ENCODE results near the gene AGAP1. TPM values are rescaled to one million over a fixed set of nuclear protein-coding genes. Genes with fewer than 3 reads are reported as not detected.

Gene AGAP1
- total RNA-seq, 2 experiments from 2014 or later: 2.2 TPM

DNA sequence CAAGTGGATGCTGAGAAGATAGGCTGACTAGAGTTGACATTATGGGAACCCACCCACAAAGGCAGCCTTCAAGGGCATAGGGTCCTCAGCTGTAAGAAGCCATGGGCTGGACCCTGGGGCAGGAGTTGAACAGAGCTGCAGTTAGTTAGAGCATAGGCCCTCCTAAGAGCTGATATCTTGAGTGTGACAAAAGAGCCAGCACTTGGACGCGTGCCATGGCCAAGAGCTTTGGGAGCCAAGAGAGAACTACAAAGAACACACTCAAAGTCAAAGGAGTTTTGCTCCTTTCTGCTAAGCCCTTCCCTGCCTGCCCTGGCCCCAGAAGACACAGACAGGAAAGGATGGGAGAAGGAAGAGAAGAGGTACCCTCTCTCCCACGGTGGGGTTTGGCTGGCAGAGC is 29.9 kb upstream of the AGAP1 start:
- no peak for ATAC-seq
- no peaks in the 10 kb centered on the region for H3K36me3 Mint-ChIP-seq (ENCODE audit: low read depth)
- no peaks in the 10 kb centered on the region for H3K4me1 Mint-ChIP-seq
- ChIA-PET POLR2A (no interaction called here), CTCF (interaction anchor here (0.7 to 1.2 kb wide), 2 partner anchors 16 to 51 kb away, joined by 3 to 4 read pairs; no protein-coding TSS in a partner anchor)
- H3K27me3 Mint-ChIP-seq: peaks cover 30% of the 10 kb centered on the region
- intact Hi-C loops (cut with DNase I, micrococcal nuclease): no loop called here
- H3K27ac Mint-ChIP-seq: no peak overlapping the region
- H3K9me3 Mint-ChIP-seq (ENCODE audit: low read depth): no peaks in the 10 kb centered on the region
- no peak overlapping the region for H3K4me3 Mint-ChIP-seq
- no peak for DNase-seq

DNA sequence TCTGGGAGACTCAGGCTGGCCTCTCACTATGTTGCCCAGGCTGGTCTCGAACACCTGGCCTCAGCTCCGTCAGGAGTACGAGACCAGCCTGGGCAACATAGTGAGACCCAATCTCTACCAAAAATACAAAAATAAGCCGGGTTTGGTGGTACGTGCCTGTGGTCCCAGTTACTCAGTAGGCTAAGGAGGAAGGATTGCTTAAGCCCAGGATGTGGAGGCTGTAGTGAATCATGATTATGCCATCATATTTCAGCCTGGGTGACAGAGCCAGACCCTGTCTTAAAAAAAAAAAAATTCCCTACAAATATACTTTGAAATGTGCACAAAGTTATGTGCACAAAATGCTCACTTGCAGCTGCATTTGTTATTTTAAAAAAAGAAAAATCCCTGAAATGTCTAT is 26.3 kb upstream of the AGAP1 start:
- Mint-ChIP-seq H3K27me3 (peaks cover 12% of the 10 kb centered on the region), H3K4me1 (no peaks in the 10 kb centered on the region), H3K4me3 (no peak overlapping the region), H3K27ac (no peak overlapping the region), H3K36me3 (ENCODE audit: low read depth) (no peaks in the 10 kb centered on the region), H3K9me3 (ENCODE audit: low read depth) (no peaks in the 10 kb centered on the region)
- no peak for DNase-seq
- ChIA-PET POLR2A (no interaction called here), CTCF (interaction anchor here (0.7 to 0.8 kb wide), 2 partner anchors 126 to 263 kb away, joined by 3 read pairs; no protein-coding TSS in a partner anchor)
- intact Hi-C loops (cut with DNase I, micrococcal nuclease): no loop called here
- no peak for ATAC-seq

DNA sequence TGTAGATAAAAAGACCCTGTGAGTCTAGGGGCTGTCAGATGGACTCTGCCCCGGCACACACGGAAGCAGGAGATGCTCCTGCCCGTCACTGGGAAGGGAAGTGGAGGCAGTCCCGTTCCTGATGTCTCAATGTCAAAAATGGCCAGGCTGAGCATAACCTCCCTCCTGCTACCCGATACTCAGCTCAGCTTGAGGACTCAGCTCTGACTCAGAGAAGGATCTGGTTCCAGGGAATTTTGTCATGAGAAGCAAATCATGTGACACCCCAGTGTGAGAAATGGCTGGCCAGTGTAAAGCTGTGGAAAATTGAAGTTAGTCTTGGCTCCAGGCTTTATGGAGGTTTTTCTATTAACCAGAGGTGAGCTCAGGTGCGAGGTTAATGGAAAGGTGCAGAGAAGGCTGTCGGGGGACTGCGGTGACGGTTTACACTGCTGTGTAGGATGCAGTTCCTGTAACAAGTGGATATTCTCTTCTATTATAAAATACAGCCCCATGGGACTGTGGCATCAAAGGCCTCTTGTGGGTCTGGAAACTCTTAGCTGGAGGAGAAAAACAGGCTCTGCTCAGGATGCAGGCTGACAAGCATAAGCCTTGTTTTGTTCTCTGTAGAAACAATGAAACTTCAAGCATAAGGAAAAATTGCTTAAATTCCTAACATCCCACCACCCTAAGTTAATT is 24.7 kb upstream of the AGAP1 start:
- H3K27ac Mint-ChIP-seq: no peak overlapping the region
- no peak overlapping the region for H3K4me3 Mint-ChIP-seq
- ChIA-PET POLR2A (no interaction called here), CTCF (no interaction called here)
- no peaks in the 10 kb centered on the region for H3K36me3 Mint-ChIP-seq (ENCODE audit: low read depth)
- H3K27me3 Mint-ChIP-seq: peaks cover 7% of the 10 kb centered on the region
- no peak for DNase-seq
- ATAC-seq: no peak
- no peaks in the 10 kb centered on the region for H3K9me3 Mint-ChIP-seq (ENCODE audit: low read depth)
- H3K4me1 Mint-ChIP-seq: no peaks in the 10 kb centered on the region
- intact Hi-C loops (cut with DNase I, micrococcal nuclease): no loop called here

DNA sequence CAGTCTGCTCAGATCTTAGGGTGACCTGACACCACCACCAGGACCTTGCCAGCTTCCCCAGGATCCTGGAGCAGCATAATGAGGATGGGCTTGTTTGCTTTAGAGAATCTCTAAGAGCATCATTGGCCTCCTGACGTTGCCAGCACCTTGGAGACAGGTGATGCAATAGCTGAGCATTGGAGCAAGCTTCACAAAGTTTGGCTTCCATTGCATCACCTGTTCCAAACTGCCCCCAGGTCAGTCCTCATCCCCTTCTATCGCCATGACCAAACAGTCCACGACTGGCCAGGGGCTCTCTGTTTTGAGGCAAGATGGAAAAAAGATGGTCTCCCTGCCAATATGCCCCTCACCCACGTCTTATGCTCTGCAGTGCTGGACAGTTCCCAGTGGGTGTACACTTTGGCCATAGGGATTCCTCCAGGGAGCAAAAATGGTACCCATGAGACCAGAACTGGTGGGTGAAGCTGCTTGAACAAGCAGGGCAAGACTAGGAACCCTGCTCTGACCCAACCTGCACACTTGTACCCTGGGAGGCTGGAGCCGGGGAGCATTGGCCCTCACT is 22.6 kb upstream of the AGAP1 start:
- no peak overlapping the region for H3K4me3 Mint-ChIP-seq
- H3K4me1 Mint-ChIP-seq: no peaks in the 10 kb centered on the region
- CTCF ChIA-PET: interaction anchor here (0.6 kb wide), 1 partner anchor 1440 kb away, joined by 3 read pairs; no protein-coding TSS in a partner anchor
- ATAC-seq (no peak), DNase-seq (no peak)
- intact Hi-C loops (cut with DNase I, micrococcal nuclease): no loop called here
- POLR2A ChIA-PET: no interaction called here
- H3K27me3 Mint-ChIP-seq: peaks cover 8% of the 10 kb centered on the region
- no peaks in the 10 kb centered on the region for H3K36me3 Mint-ChIP-seq (ENCODE audit: low read depth)
- H3K27ac Mint-ChIP-seq: no peak overlapping the region
- H3K9me3 Mint-ChIP-seq (ENCODE audit: low read depth): peaks cover 3% of the 10 kb centered on the region

DNA sequence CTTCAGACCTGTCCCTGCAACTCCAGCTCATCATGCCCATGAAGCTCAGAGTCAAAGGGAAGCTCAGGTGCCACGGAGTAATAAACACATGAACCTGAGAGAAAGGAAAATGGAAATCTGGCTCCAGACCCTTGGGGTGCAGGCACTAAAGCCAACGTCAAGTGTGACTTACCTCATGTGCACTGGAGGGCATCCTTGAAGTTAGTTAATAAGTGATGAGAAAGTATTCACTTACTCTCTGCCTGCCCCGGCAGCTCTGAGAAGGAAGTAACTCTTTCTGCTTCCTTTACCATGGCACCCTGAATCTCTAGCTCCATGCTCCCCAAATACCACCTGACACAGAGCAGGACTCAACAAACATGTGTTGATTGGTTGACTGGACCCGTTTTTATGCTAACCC is 21.4 kb upstream of the AGAP1 start:
- Mint-ChIP-seq H3K36me3 (ENCODE audit: low read depth) (no peaks in the 10 kb centered on the region), H3K27ac (no peak overlapping the region), H3K4me1 (no peaks in the 10 kb centered on the region), H3K27me3 (peaks cover 8% of the 10 kb centered on the region), H3K9me3 (ENCODE audit: low read depth) (peaks cover 3% of the 10 kb centered on the region), H3K4me3 (no peak overlapping the region)
- ATAC-seq (no peak), DNase-seq (no peak)
- ChIA-PET POLR2A (no interaction called here), CTCF (no interaction called here)
- intact Hi-C loops (cut with DNase I, micrococcal nuclease): no loop called here

DNA sequence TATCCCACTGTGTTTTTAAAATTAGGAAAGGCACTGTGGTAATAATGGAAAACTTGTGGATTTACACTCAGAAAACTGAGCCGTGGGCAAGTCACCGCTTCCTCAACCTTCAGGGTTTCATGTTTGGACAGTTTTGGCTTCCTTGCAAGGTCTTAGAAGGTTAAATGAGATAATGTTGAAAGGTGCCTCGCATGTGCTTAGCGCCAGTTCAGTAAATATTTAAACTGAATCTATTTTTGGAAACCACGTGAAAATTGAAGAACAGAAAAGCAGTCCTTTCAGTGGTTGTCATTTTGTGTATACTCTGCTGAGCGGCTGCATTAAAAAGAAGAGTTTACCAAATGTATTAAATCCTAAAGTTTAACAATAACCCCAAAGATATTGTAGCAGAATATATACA is 15.2 kb upstream of the AGAP1 start:
- H3K4me3 Mint-ChIP-seq: no peak overlapping the region
- H3K4me1 Mint-ChIP-seq: no peaks in the 10 kb centered on the region
- POLR2A ChIA-PET: no interaction called here
- no peaks in the 10 kb centered on the region for H3K36me3 Mint-ChIP-seq (ENCODE audit: low read depth)
- peaks cover 14% of the 10 kb centered on the region for H3K27me3 Mint-ChIP-seq
- CTCF ChIA-PET: no interaction called here
- peaks cover 3% of the 10 kb centered on the region for H3K9me3 Mint-ChIP-seq (ENCODE audit: low read depth)
- ATAC-seq (no peak), DNase-seq (no peak)
- intact Hi-C loops (cut with DNase I, micrococcal nuclease): loop anchor here in 1 of 2 experiments (1.0 kb wide), 1 partner anchor 97 kb away; no protein-coding TSS in a partner anchor
- no peak overlapping the region for H3K27ac Mint-ChIP-seq

DNA sequence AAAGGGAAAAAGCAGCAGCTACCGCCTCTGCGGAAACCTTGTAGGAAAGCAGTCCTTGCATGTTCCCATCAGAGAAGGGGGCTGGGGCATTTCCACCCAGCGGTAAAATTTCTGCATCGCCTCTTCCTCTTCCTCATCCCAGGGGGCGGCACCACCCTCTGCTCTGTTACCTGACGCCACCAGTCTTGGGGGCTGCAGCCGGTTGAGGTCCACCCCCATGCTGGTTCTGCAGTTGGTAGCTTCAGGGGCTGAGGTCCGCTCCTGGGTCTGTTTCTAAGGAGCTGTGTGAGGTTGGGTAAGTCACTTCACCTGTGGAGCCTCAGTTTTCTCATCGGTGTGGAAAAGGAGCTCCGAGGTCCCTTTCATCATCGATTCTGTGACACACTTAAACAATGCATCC is 14.2 kb upstream of the AGAP1 start:
- peaks cover 14% of the 10 kb centered on the region for H3K27me3 Mint-ChIP-seq
- ATAC-seq: no peak
- POLR2A ChIA-PET: no interaction called here
- intact Hi-C loops (cut with DNase I, micrococcal nuclease): loop anchor here in 1 of 2 experiments (1.0 kb wide), 1 partner anchor 96 kb away; no protein-coding TSS in a partner anchor
- no peak for DNase-seq
- H3K9me3 Mint-ChIP-seq (ENCODE audit: low read depth): peaks cover 3% of the 10 kb centered on the region
- no peak overlapping the region for H3K27ac Mint-ChIP-seq
- H3K4me3 Mint-ChIP-seq: no peak overlapping the region
- no peaks in the 10 kb centered on the region for H3K36me3 Mint-ChIP-seq (ENCODE audit: low read depth)
- CTCF ChIA-PET: interaction anchor here (0.6 kb wide), 1 partner anchor 502 kb away, joined by 3 read pairs; no protein-coding TSS in a partner anchor
- no peaks in the 10 kb centered on the region for H3K4me1 Mint-ChIP-seq

DNA sequence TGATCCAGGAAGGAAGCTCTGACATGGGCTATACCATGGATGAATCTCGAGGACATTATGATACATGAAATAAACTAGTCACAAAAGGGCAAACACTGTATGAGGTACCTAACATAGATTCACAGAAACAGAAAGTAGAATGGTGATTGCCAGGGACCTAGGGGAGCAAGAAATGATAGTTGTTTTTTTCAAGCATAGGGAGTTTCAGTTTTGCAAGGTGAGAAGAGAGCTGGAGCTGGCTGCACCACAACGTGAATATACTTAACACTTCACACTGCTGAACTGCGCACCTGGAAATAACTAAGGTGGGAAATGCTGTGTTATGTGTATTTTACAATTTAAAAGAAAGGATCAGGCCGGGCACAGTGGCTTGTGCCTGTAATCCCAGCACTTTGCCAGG is 13.2 kb upstream of the AGAP1 start:
- intact Hi-C loops (cut with DNase I, micrococcal nuclease): no loop called here
- peaks cover 14% of the 10 kb centered on the region for H3K27me3 Mint-ChIP-seq
- H3K4me3 Mint-ChIP-seq: no peak overlapping the region
- no peaks in the 10 kb centered on the region for H3K4me1 Mint-ChIP-seq
- POLR2A ChIA-PET: interaction anchor here (0.7 kb wide), 1 partner anchor 277 kb away, joined by 3 read pairs; no protein-coding TSS in a partner anchor
- peaks cover 2% of the 10 kb centered on the region for H3K9me3 Mint-ChIP-seq (ENCODE audit: low read depth)
- ATAC-seq: peak; percentile 42
- no peaks in the 10 kb centered on the region for H3K36me3 Mint-ChIP-seq (ENCODE audit: low read depth)
- CTCF ChIA-PET: no interaction called here
- DNase-seq: no peak
- H3K27ac Mint-ChIP-seq: no peak overlapping the region

DNA sequence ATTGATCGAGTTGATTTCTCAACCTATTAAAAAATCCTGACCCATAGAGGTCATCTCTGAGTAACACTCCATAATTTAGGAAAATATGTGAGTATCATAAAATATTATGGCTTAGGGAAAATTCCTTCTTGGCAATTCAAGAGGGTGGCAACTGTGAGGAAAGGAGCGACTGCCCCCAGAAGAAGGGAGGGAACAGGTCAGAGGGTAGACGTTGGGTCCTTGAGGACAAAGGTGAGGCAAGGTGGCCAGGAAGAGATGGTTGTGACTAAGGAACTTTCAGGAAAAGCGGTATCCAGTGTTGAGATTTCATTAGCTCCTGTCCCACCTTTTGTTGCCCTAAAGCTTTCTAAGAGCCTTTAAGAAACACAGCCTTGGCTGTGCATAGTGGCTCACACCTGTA is 10.5 kb upstream of the AGAP1 start:
- H3K9me3 Mint-ChIP-seq (ENCODE audit: low read depth): no peaks in the 10 kb centered on the region
- H3K4me1 Mint-ChIP-seq: no peaks in the 10 kb centered on the region
- POLR2A ChIA-PET: no interaction called here
- CTCF ChIA-PET: no interaction called here
- no peak overlapping the region for H3K27ac Mint-ChIP-seq
- peaks cover 13% of the 10 kb centered on the region for H3K27me3 Mint-ChIP-seq
- H3K36me3 Mint-ChIP-seq (ENCODE audit: low read depth): no peaks in the 10 kb centered on the region
- no peak overlapping the region for H3K4me3 Mint-ChIP-seq
- intact Hi-C loops (cut with DNase I, micrococcal nuclease): no loop called here
- ATAC-seq (no peak), DNase-seq (no peak)

DNA sequence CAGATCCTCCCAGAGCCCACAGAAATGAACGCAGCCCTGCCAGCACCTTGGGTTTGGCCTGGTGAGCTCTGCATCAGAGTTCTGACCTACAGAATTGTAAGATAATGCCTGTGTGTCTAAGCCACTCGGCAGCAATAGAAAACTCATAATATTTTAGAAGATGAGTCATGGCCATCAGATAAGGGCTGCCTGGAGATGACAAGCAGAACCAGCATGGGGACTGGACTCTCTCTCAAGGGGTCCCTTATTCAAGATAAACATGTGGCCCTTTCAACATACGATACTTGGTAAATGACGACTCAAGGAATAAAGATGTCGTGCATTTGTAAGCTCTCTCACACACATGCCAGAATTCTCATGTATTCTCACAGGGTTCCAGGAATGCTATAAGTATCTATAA is 8.5 kb upstream of the AGAP1 start:
- Mint-ChIP-seq H3K27me3 (peaks cover 18% of the 10 kb centered on the region), H3K4me3 (no peak overlapping the region), H3K4me1 (no peaks in the 10 kb centered on the region), H3K9me3 (ENCODE audit: low read depth) (no peaks in the 10 kb centered on the region), H3K27ac (no peak overlapping the region), H3K36me3 (ENCODE audit: low read depth) (no peaks in the 10 kb centered on the region)
- ChIA-PET POLR2A (no interaction called here), CTCF (no interaction called here)
- intact Hi-C loops (cut with DNase I, micrococcal nuclease): no loop called here
- no peak for DNase-seq
- ATAC-seq: no peak

DNA sequence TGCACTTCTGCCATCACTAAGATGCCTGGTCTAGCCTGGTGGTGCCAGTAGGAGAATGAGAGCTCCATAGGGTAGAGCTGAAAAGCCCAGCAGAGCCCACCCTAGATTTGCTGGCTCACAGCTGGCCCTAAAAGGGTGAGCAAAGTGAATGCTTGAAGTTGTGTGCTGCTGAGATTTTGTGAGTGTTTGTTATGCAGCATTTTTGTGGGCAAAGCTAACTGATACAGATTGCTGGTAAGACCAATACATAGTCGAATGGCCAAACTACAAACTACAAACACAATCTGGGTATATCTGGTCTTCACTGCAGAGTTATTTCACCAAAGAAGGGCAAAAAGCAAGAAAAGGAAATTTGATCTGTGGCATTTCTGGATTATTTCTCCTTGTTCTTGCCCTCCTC is 7.1 kb upstream of the AGAP1 start:
- ATAC-seq: no peak
- no peaks in the 10 kb centered on the region for H3K36me3 Mint-ChIP-seq (ENCODE audit: low read depth)
- intact Hi-C loops (cut with DNase I, micrococcal nuclease): no loop called here

DNA sequence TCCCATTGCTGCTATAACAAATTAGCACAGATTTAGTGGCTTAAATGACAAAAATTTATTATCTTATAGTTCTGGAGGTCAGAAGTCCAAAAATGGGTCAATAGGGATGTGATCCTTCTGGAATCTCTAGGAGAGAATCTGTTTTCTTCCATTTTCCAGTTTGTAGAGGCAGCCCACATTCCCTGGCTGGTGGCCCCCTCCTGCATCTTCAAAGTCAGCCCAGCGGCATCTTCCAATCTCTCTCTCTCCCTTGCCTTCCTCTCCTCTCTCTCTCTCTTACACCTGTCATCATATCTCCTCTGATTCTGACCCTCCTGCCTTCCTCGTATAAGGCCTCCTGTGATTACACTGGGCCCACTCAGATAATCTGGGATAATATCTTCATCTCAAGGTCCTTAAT is 3.9 kb upstream of the AGAP1 start:
- CTCF ChIA-PET: no interaction called here
- intact Hi-C loops (cut with DNase I, micrococcal nuclease): no loop called here
- H3K4me1 Mint-ChIP-seq: peaks cover 4% of the 10 kb centered on the region

More for the DNA sequence above, 7.1 kb upstream of the AGAP1 start:
- Mint-ChIP-seq H3K4me1 (no peaks in the 10 kb centered on the region), H3K4me3 (no peak overlapping the region), H3K9me3 (ENCODE audit: low read depth) (no peaks in the 10 kb centered on the region), H3K27ac (no peak overlapping the region), H3K27me3 (peaks cover 19% of the 10 kb centered on the region)
- DNase-seq: no peak
- ChIA-PET CTCF (no interaction called here), POLR2A (no interaction called here)

More for the DNA sequence above, 3.9 kb upstream of the AGAP1 start:
- H3K27ac Mint-ChIP-seq: no peak overlapping the region
- H3K36me3 Mint-ChIP-seq (ENCODE audit: low read depth): no peaks in the 10 kb centered on the region
- ATAC-seq: no peak
- DNase-seq: no peak
- no peaks in the 10 kb centered on the region for H3K9me3 Mint-ChIP-seq (ENCODE audit: low read depth)
- POLR2A ChIA-PET: no interaction called here
- no peak overlapping the region for H3K4me3 Mint-ChIP-seq
- peaks cover 35% of the 10 kb centered on the region for H3K27me3 Mint-ChIP-seq
